ENCODE results near the gene IFI35. TPM values are rescaled to one million over a fixed set of nuclear protein-coding genes. Genes with fewer than 3 reads are reported as not detected.
A peak's percentile ranks its signal among the peaks of the same experiment; 100 is the strongest.

Gene IFI35
- total RNA-seq, 2 experiments from 2014 or later = 6.3 to 8.6 TPM

- no peaks in the 10 kb centered on the region for H3K9me3 ChIP-seq (ENCODE audit: low read length)
- intact Hi-C loops (cut with micrococcal nuclease; ENCODE audit: unreplicated experiment) = no loop called here
- no peak overlapping the region for H3K4me3 ChIP-seq (ENCODE audit: low read depth, low read length, poor library complexity, severe bottlenecking)
- no peaks in the 10 kb centered on the region for H3K79me2 ChIP-seq (ENCODE audit: insufficient read depth, low read depth, low read length)
- no peaks in the 10 kb centered on the region for H4K20me1 ChIP-seq (ENCODE audit: insufficient read depth, low read length)
- H3K9me2 ChIP-seq (ENCODE audit: insufficient read depth, low read length) = no peaks in the 10 kb centered on the region
- BruUV-seq (replicated peaks) = no TSS peak
- no peaks in the 10 kb centered on the region for H3K4me1 ChIP-seq (ENCODE audit: insufficient read depth, low read length, poor library complexity, severe bottlenecking)
- POLR2A ChIA-PET = no interaction called here
- peaks cover 95% of the 10 kb centered on the region for H3K36me3 ChIP-seq (ENCODE audit: insufficient read depth, low read length)
- no peak overlapping the region for H3K4me2 ChIP-seq (ENCODE audit: low read length)
- DNase-seq (ENCODE audit: low spot score) = no peak
- H3K27ac ChIP-seq (ENCODE audit: low read depth, low read length, poor library complexity, severe bottlenecking) = no peak overlapping the region
- CTCF ChIA-PET (ENCODE audit: unreplicated experiment) = no interaction called here
- H2AFZ ChIP-seq (ENCODE audit: low read length) = no peak overlapping the region
- TF ChIP-seq EZH2phosphoT487 (IDR thresholded peaks at IDR 0.05; ENCODE audit: borderline replicate concordance, low read depth, low read length) (no peak), CTCF (conservative IDR thresholded peaks at IDR 0.05; ENCODE audit: low read length) (no peak)
These were observed 49.5 kb downstream of the IFI35 start for GRCh38 chr17:43056051-43056450.

- Histone ChIP-seq H3K4me3 (ENCODE audit: low read depth, low read length, poor library complexity, severe bottlenecking) (no peak overlapping the region), H3K9me3 (ENCODE audit: low read length) (no peaks in the 10 kb centered on the region), H3K27ac (ENCODE audit: low read depth, low read length, poor library complexity, severe bottlenecking) (no peak overlapping the region), H4K20me1 (ENCODE audit: insufficient read depth, low read length) (no peaks in the 10 kb centered on the region), H3K4me2 (ENCODE audit: low read length) (no peak overlapping the region), H3K9me2 (ENCODE audit: insufficient read depth, low read length) (no peaks in the 10 kb centered on the region), H2AFZ (ENCODE audit: low read length) (no peak overlapping the region), H3K79me2 (ENCODE audit: insufficient read depth, low read depth, low read length) (no peaks in the 10 kb centered on the region), H3K36me3 (ENCODE audit: insufficient read depth, low read length) (peaks cover 99% of the 10 kb centered on the region), H3K4me1 (ENCODE audit: insufficient read depth, low read length, poor library complexity, severe bottlenecking) (no peaks in the 10 kb centered on the region)
- ChIA-PET CTCF (ENCODE audit: unreplicated experiment) (no interaction called here), POLR2A (interaction anchor here (0.6 to 1.1 kb wide), 2 partner anchors 27 to 131 kb away, joined by 3 to 4 read pairs; no protein-coding TSS in a partner anchor)
- no peak for TF ChIP-seq EZH2phosphoT487 (IDR thresholded peaks at IDR 0.05; ENCODE audit: borderline replicate concordance, low read depth, low read length)
- TF ChIP-seq CTCF (conservative IDR thresholded peaks at IDR 0.05; ENCODE audit: low read length) = no peak
- intact Hi-C loops (cut with micrococcal nuclease; ENCODE audit: unreplicated experiment) = no loop called here
- DNase-seq (ENCODE audit: low spot score) = no peak
- TSS peak; percentile 38 for BruUV-seq (replicated peaks)
These were observed 56.5 kb downstream of the IFI35 start for GRCh38 chr17:43062984-43063638.

Small RNA genes within 50 kb of the gene (small RNA-seq; reads per million reads assigned to genes)
- not detected for gene AARSD1

Other genes starting within 250 kb of the IFI35 start
- gene RAMP2, start 245.6 kb upstream of the IFI35 start, total RNA-seq (2014; rRNA removed; shearing (Covaris generic)) = not detected in 2 replicates
- gene RAMP2, start 245.6 kb upstream of the IFI35 start, total RNA-seq (2022) = not detected in 2 replicates
- gene VPS25, start 233.3 kb upstream of the IFI35 start, total RNA-seq (2014; rRNA removed; shearing (Covaris generic)) = 70.7 and 78.4 TPM in 2 replicates
- 83.9 and 84.1 TPM in 2 replicates for gene VPS25, start 233.3 kb upstream of the IFI35 start, total RNA-seq (2022)
- 1.2 and 2.4 TPM in 2 replicates for gene WNK4, start 226.2 kb upstream of the IFI35 start, total RNA-seq (2014; rRNA removed; shearing (Covaris generic))
- 8.3 and 10.9 TPM in 2 replicates for gene WNK4, start 226.2 kb upstream of the IFI35 start, total RNA-seq (2022)
- gene COA3, start 208.1 kb upstream of the IFI35 start, total RNA-seq (2014; rRNA removed; shearing (Covaris generic)) = 36.6 and 38.2 TPM in 2 replicates
- 32.1 and 34.9 TPM in 2 replicates for gene COA3, start 208.1 kb upstream of the IFI35 start, total RNA-seq (2022)
- 0.06 TPM in 1 of 2 replicates, not detected in the other for gene CNTD1, start 207.9 kb upstream of the IFI35 start, total RNA-seq (2014; rRNA removed; shearing (Covaris generic))
- gene CNTD1, start 207.9 kb upstream of the IFI35 start, total RNA-seq (2022) = not detected in 2 replicates
- 75.7 and 103 TPM in 2 replicates for gene BECN1, start 182.5 kb upstream of the IFI35 start, total RNA-seq (2014; rRNA removed; shearing (Covaris generic))
- 73.2 and 78.8 TPM in 2 replicates for gene BECN1, start 182.5 kb upstream of the IFI35 start, total RNA-seq (2022)
- gene PSME3, start 173.4 kb upstream of the IFI35 start, total RNA-seq (2014; rRNA removed; shearing (Covaris generic)) = 80.3 and 81.9 TPM in 2 replicates
- 122 and 167 TPM in 2 replicates for gene PSME3, start 173.4 kb upstream of the IFI35 start, total RNA-seq (2022)
- gene AOC2, start 162.2 kb upstream of the IFI35 start, total RNA-seq (2014; rRNA removed; shearing (Covaris generic)) = 2.0 and 3.3 TPM in 2 replicates
- gene AOC2, start 162.2 kb upstream of the IFI35 start, total RNA-seq (2022) = 5.0 and 5.4 TPM in 2 replicates
- gene AOC3, start 155.6 kb upstream of the IFI35 start, total RNA-seq (2014; rRNA removed; shearing (Covaris generic)) = 0.23 and 0.73 TPM in 2 replicates
- gene AOC3, start 155.6 kb upstream of the IFI35 start, total RNA-seq (2022) = 2.5 and 3.6 TPM in 2 replicates
- gene G6PC1, start 106.0 kb upstream of the IFI35 start, total RNA-seq (2014; rRNA removed; shearing (Covaris generic)) = 0.85 and 1.1 TPM in 2 replicates
- 1.9 and 2.6 TPM in 2 replicates for gene G6PC1, start 106.0 kb upstream of the IFI35 start, total RNA-seq (2022)
- gene AARSD1, start 42.3 kb upstream of the IFI35 start, total RNA-seq (2014; rRNA removed; shearing (Covaris generic)) = 24.0 and 26.9 TPM in 2 replicates
- gene AARSD1, start 42.3 kb upstream of the IFI35 start, total RNA-seq (2022) = 31.0 and 31.7 TPM in 2 replicates
- gene PTGES3L, start 26.7 kb upstream of the IFI35 start, total RNA-seq (2014; rRNA removed; shearing (Covaris generic)) = 0.13 TPM in 1 of 2 replicates, not detected in the other
- gene PTGES3L, start 26.7 kb upstream of the IFI35 start, total RNA-seq (2022) = 0.68 and 2.1 TPM in 2 replicates
- 11.1 and 12.1 TPM in 2 replicates for gene RUNDC1, start 26.2 kb upstream of the IFI35 start, total RNA-seq (2014; rRNA removed; shearing (Covaris generic))
- 18.6 and 22.5 TPM in 2 replicates for gene RUNDC1, start 26.2 kb upstream of the IFI35 start, total RNA-seq (2022)
- 1,550 and 2,299 TPM in 2 replicates for gene RPL27, start 8.4 kb upstream of the IFI35 start, total RNA-seq (2014; rRNA removed; shearing (Covaris generic))
- 1,241 and 1,313 TPM in 2 replicates for gene RPL27, start 8.4 kb upstream of the IFI35 start, total RNA-seq (2022)
- gene VAT1, start 15.6 kb downstream of the IFI35 start, total RNA-seq (2014; rRNA removed; shearing (Covaris generic)) = 26.2 and 33.1 TPM in 2 replicates
- 51.3 and 65.3 TPM in 2 replicates for gene VAT1, start 15.6 kb downstream of the IFI35 start, total RNA-seq (2022)
- gene RND2, start 18.4 kb downstream of the IFI35 start, total RNA-seq (2014; rRNA removed; shearing (Covaris generic)) = not detected in 2 replicates
- 0.30 TPM in 1 of 2 replicates, not detected in the other for gene RND2, start 18.4 kb downstream of the IFI35 start, total RNA-seq (2022)
- 112 and 134 TPM in 2 replicates for gene BRCA1, start 118.6 kb downstream of the IFI35 start, total RNA-seq (2014; rRNA removed; shearing (Covaris generic))
- 130 and 135 TPM in 2 replicates for gene BRCA1, start 118.6 kb downstream of the IFI35 start, total RNA-seq (2022)
- gene NBR1, start 164.4 kb downstream of the IFI35 start, total RNA-seq (2014; rRNA removed; shearing (Covaris generic)) = 15.2 and 16.2 TPM in 2 replicates
- 38.6 and 48.3 TPM in 2 replicates for gene NBR1, start 164.4 kb downstream of the IFI35 start, total RNA-seq (2022)
- 7.1 and 9.4 TPM in 2 replicates for gene TMEM106A, start 205.1 kb downstream of the IFI35 start, total RNA-seq (2014; rRNA removed; shearing (Covaris generic))
- 17.1 and 19.1 TPM in 2 replicates for gene TMEM106A, start 205.1 kb downstream of the IFI35 start, total RNA-seq (2022)
- not detected in 2 replicates for gene CCDC200, start 221.8 kb downstream of the IFI35 start, total RNA-seq (2014; rRNA removed; shearing (Covaris generic))
- gene CCDC200, start 221.8 kb downstream of the IFI35 start, total RNA-seq (2022) = not detected in 2 replicates
- not detected in 2 replicates for gene RNU2-1, start 227.2 kb downstream of the IFI35 start, total RNA-seq (2014; rRNA removed; shearing (Covaris generic))
- gene RNU2-1, start 227.2 kb downstream of the IFI35 start, total RNA-seq (2022) = 7,263 and 7,340 TPM in 2 replicates